ENCODE results near the gene STAC3. TPM values are rescaled to one million over a fixed set of nuclear protein-coding genes. Genes with fewer than 3 reads are reported as not detected.

Gene STAC3
- total RNA-seq, 1 experiment from 2014 or later: 2.8 TPM

- Histone ChIP-seq H3K9ac (ENCODE audit: extremely low read depth, insufficient read length, low read length) (no peak overlapping the region), H4K91ac (ENCODE audit: insufficient read length, low read depth, low read length) (no peak overlapping the region), H3K9me3 (ENCODE audit: control insufficient read depth, low read depth, low read length) (no peaks in the 10 kb centered on the region), H2BK5ac (ENCODE audit: insufficient read length, low read length) (no peak overlapping the region), H3T11ph (ENCODE audit: low read length) (no peak overlapping the region), H4K5ac (ENCODE audit: insufficient read length, low read depth, low read length) (no peak overlapping the region), H3K27me3 (ENCODE audit: insufficient read depth, low read length) (peaks cover 23% of the 10 kb centered on the region; the same call in 1 of the 2 replicates), H3K79me1 (ENCODE audit: insufficient read depth, low read depth, low read length, poor library complexity, severe bottlenecking) (peaks cover 5% of the 10 kb centered on the region), H3K79me2 (ENCODE audit: insufficient read depth, low read length) (peaks cover 5% of the 10 kb centered on the region; the same call in 1 of the 2 replicates), H3K56ac (ENCODE audit: insufficient read length, low read depth, low read length) (no peak overlapping the region), H4K20me1 (ENCODE audit: control insufficient read depth, insufficient read depth, insufficient read length) (peaks cover 4% of the 10 kb centered on the region), H2AFZ (ENCODE audit: low read length) (no peak overlapping the region), H4K8ac (replicated peaks; ENCODE audit: insufficient read length, low read depth, low read length) (no peak overlapping the region), H2BK12ac (ENCODE audit: insufficient read length, low read depth, low read length) (no peak overlapping the region), H2AK5ac (ENCODE audit: insufficient read length, low read length) (no peak overlapping the region), H3K27ac (ENCODE audit: insufficient read length, low read depth, low read length) (no peak overlapping the region), H3K23me2 (ENCODE audit: insufficient read length, low read depth, low read length, poor library complexity, severe bottlenecking) (peaks cover 19% of the 10 kb centered on the region), H3K18ac (ENCODE audit: insufficient read length, low read depth, low read length) (no peak overlapping the region), H3K4me2 (ENCODE audit: insufficient read depth, insufficient read length, low read length) (no peak overlapping the region), H2BK15ac (ENCODE audit: low read depth, low read length) (no peak overlapping the region), H3K23ac (ENCODE audit: insufficient read length, low read depth, low read length) (no peak overlapping the region), H2BK120ac (ENCODE audit: low read depth, low read length, poor library complexity, severe bottlenecking) (no peak overlapping the region), H3K4ac (ENCODE audit: low read depth, low read length) (no peak overlapping the region), H3K4me1 (ENCODE audit: insufficient read depth, low read length) (no peaks in the 10 kb centered on the region; the same call in 1 of the 2 replicates), H2BK20ac (ENCODE audit: low read depth, low read length, poor library complexity, severe bottlenecking) (no peak overlapping the region), H3K14ac (ENCODE audit: insufficient read depth, low read length) (no peak overlapping the region)
- no peak for DNase-seq
- peaks cover 45 to 52% (median 47%) of the 10 kb centered on the region in 3 experiments for H3K36me3 Mint-ChIP-seq (ENCODE audit: insufficient read depth in 1 of 3, low read depth in 3 of 3)
- peaks cover 43% of the 10 kb centered on the region for H3K27me3 Mint-ChIP-seq (ENCODE audit: low read depth)
- H3K27ac Mint-ChIP-seq: no peak overlapping the region
- no peaks in the 10 kb centered on the region for H3K9me3 Mint-ChIP-seq
- no peak for TF ChIP-seq CTCF (conservative IDR thresholded peaks at IDR 0.05)
- peaks cover 45 to 60% of the 10 kb centered on the region in 2 experiments for H3K4me1 Mint-ChIP-seq
- WGBS (ENCODE audit: extremely low coverage, insufficient read length, low lambda C conversion rate): no CpG with 5 or more reads among the region's 15 CpGs
- peak overlapping the region in 1 of 2 experiments; percentile 9; a peak in 1 of 5 replicates for H3K4me3 Mint-ChIP-seq
These were observed 17.4 kb downstream of the STAC3 start for GRCh38 chr12:57233357-57234232.

Data from H9 (cell line).